GM21360 (cell line): ENCODE data around the gene PRMT7.
A peak's percentile ranks its signal among the peaks of the same experiment; 100 is the strongest.
"Not testable (repeated sequence)": the region's sequence is repeated elsewhere in the genome, so short reads cannot be mapped to it uniquely, and the experiment has no call there.

Source experiments
- ATAC-seq: cut with Tn5 transposase; IDR thresholded peaks from one replicate; pipeline ENCODE4 v1.9.1; 2021; ENCODE audit warnings: mild to moderate bottlenecking, moderate library complexity; ENCODE audit not compliant: unreplicated experiment

Gene PRMT7

DNA sequence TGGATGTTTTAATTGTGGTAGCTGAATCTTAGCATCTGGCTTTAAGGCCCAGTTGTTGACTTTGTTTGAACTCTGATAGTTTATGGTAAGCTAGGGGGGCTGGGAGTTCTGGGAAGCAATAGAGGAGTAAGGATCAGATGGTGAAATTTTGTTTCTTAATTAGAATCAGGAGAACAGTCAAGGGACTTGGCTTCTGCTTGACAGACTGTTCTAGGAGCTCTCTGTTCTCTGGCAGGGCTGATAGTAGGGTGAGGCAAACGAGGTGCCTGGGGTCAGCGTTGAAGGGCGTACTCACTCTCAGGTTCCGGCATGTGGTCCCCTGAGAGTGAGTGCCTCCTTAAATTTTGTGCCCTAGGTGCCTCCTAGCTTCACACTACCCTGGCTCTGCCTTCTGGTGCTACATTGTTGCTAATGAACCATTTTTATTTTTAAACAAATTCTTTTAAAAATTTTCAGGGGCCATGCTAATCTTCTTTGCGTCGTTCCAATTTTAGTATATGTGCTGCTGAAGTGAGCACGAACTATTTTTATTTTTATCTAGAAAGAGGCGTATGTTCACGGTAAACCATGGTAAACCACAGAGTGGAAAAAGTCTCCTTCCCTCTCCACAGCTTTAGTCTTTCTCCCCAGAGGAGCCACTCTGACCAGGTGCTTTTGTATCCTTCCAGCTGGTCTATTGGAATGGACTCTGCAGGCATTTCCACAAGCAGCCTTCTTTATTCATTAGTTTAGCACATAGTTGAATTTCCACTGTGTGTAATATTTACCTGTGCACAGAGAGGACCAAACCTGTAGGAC is 26.8 kb upstream of the PRMT7 start:
- peak; percentile 37 for ATAC-seq

DNA sequence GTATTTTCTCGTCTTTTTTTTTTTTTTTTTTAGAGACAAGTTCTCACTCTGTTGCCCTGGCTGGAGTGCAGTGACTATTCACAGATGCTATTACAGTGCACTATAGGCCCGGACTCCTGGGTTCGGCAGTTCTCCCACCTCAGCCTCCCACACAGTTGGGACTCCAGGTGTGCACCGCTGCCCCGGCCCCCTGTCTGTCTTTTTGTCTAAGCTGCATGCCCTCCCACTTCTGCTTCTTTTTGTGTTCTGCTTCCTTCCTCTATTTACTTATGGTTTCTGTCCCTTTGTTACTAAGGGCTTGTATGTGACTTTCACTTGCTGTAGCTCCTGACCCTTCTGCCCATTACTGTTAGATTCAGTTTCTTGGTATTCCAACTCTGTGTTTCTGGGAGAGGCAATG is 26.0 kb upstream of the PRMT7 start:
- ATAC-seq: no peak

DNA sequence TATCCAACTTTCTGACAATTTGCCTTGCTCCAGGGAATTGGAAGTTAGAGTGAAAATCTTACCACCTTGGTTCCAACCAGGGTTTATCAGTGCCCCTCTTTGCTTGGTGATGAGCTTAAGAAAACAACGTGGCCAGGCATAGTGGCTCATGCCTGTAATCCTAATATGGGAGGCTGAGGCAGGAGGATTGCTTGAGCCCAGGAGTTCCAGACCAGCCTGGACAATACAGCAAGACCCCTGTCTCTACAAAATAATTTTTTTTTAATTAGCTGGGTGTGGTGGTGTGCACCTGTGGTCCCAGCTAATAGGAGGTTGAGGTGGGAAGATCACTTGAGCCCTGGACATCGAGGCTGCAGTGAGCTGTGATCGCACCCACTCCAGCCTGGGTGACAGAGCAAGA is 25.1 kb upstream of the PRMT7 start:
- ATAC-seq: no peak

DNA sequence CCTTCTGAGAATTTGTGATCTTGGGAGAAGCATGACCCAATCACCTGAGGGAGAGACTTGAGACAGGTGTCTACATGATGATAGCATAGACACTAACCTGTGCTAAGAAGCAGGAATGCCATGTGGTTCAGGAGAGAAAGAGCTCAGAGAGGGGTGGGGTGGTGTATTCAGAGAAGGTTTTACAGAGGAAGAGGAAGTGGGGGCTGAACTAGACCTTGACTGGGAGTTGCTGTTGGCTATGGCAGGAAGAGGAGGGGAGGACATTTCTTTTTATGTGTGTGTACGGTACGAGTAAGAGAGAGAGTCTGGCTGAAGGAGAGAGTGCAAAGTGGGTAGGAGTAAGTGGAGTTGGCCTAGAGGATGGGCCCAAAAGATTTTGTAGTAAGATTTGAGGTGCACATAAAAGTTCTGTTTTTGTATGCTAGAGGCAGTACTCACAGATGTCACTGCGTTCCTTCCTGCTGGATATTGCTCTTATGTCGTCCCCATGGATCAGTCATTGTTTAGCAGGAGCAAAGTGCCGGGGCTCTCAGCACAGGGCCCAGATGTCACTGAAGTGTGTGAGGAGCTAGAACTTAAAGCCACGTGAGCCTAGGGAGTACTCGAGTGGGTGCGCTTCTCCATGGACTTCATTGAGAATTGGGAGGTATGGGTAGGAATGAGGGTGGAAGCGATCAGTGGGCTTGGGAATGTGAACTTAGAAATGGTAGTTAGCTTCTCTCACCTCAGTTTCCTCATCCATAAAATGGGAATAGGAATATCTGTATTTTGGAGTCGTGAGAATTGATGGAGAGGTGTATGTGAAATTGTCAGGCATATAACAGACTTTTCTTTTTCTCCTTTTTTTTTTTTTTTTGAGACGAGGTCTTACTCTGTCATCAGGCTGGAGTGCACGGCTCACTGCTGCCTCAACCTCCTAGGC is 24.4 kb upstream of the PRMT7 start:
- no peak for ATAC-seq

GRCh38 chr16:68287276-68288251 is 23.3 kb upstream of the PRMT7 start:
- no peak for ATAC-seq

- ATAC-seq: no peak
Measured at GRCh38 chr16:68288252-68288650, 22.6 kb upstream of the PRMT7 start.

GRCh38 chr16:68288796-68289195 is 22.0 kb upstream of the PRMT7 start:
- ATAC-seq: not testable (repeated sequence)

GRCh38 chr16:68289202-68289601 is 21.6 kb upstream of the PRMT7 start:
- no peak for ATAC-seq

DNA sequence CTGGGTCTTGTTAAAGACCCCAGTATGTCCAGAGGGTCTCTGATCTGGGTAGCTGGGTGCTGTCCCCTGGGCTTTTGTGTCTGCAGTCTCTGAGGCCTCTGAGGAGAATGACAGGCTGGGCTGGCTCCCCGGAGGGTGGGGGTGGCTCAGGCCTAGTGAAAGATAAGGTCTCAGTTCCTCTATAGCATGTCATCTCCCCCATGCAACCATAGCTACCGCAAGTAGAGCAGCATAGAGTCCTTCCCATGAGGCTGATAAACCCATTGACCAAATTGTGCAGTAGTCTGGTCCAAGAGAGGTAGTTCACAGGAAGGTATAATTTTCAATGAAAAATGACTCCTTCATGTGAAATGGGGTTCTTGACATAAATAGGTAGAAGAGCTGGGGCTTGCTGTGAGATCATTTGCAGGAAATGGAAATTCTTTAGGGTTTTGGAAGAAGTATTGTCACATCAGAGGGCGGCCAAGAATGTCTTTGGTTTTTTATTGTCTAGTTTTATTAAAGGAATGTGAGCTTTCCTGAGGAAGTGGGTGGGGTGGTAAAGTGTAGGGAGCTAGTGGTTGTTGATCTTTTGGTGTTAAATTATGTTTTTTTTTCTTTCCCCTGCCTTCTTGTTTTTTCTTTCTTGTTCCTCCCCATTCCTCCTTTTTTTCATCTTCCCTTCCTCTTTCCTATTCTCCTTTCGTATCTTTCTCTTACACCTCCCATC is 21.0 kb upstream of the PRMT7 start:
- peak; percentile 62 for ATAC-seq

- ATAC-seq: no peak
Measured at GRCh38 chr16:68290450-68290849, 20.4 kb upstream of the PRMT7 start.

- ATAC-seq: no peak
Measured at GRCh38 chr16:68291227-68291626, 19.6 kb upstream of the PRMT7 start.

DNA sequence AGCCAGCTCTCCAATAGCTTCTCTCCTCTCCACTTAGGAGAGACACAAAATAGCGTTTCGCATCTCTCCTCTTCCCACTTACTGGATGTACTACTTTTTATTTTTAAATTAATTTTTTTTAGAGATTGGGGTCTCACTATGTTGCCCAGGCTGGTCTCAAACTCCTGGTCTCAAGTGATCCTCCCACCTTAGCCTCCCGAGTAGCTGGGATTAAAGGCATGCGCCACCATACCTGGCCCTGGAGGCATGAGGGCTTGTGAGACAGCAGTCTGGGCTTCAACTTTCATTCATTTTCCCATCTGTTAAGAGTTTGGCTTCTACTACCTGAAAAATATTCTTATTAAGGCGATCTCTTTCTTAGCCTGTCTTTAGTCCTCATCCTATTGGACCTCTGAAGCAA is 18.4 kb upstream of the PRMT7 start:
- ATAC-seq: no peak

DNA sequence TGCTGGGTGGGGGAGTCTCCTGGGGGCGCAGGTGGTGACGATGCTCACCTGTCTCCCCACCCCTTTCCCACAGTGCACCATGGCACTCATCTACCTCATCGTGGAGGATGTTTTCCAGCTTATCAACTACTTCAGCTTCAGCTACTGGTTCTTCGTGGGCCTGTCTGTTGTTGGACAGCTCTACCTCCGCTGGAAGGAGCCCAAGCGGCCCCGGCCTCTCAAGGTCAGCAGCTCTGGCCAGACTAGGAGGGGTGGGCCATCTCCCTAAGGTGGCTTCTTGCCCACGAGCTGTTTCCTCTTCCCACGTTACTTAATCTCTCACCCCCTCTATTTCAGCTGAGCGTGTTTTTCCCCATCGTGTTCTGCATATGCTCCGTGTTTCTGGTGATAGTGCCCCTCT is 14.5 kb upstream of the PRMT7 start:
- ATAC-seq: no peak

DNA sequence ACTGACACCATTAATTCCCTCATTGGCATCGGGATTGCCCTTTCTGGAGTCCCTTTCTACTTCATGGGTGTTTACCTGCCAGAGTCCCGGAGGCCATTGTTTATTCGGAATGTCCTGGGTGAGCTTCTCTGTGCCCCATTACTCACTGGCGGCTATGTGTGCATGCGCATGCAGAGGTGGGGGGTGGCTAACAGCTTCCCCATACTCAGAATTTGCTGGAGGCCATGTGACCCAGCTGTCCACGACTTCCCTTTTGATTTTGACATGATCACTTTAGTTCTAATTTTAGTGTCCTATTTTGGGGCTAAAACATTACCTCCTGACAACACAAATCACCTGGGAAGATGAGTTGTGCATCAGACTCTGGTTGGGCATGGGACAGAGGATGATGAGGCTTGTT is 14.1 kb upstream of the PRMT7 start:
- no peak for ATAC-seq

- no peak for ATAC-seq
Measured at GRCh38 chr16:68297908-68298307, 12.9 kb upstream of the PRMT7 start.

DNA sequence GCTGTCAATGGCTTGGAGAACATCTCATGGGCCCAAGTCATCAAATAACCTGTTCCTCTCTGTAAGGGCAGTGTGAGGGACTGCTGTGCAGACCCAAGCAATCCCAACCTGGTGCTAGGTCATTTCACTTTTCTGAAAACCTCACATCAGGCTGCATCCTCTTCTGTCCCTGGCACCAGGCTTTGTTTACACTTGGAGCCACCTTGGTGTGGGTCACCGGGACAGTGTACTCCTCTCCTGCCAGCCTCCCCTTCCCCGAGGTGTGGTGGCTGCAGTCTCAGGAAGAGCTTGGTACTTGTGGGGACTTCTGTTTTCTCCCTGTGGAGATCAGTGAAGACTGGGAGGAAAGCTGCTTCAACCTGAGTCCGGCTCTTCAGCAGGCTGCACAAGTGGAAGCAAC is 12.5 kb upstream of the PRMT7 start:
- ATAC-seq: no peak

- no peak for ATAC-seq
Measured at GRCh38 chr16:68298907-68299561, 11.8 kb upstream of the PRMT7 start.

DNA sequence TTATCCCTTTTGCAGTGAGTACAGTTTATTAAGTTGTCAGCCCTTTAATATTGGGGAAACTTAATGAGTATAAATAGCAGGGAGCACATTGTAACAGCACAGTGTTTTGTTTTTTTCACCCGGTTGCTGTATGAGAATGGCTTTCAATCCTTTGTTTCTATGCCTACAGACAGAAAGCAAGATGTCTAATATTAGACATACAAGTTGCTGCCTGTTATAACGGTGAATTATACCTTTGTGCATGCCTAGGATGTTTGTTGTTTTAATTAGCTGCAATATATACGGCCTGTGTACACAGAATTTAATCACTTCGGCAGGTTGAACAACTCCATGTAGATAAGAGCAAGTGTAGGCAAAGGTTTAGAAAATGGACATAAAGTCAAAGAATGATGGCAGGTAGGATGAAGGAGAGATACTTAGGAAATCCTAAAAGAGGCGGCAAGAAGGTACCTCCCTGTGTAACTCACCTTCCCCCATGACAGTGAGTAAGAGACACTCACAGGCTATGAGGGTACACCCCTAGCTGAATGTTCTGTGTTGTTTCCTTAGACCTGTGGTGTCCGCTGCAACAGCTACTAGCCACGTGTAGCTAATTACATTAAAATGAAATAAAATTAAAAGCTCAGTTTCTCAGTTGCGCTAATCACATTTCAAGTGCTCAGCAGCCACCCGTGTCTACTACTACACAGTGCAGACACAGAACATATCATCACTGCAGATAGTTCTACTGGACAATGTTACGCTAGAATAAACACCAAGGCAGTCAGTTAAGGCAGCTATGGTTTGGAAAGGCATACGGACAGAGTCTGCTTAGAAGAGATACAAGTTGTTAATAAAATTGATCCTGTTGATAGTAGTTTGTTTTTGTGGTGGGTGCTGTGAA is 11.0 kb upstream of the PRMT7 start:
- ATAC-seq: no peak
